Activated CD8-positive, alpha-beta T cell treated with anti-CD3 and anti-CD28 coated beads, Interleukin-2, amount 10 ng/mL, durations not matched to agents 7 days and 5 days (primary cell): Measurements from ENCODE around the gene RPS6KB1. TPM values are rescaled to one million over a fixed set of nuclear protein-coding genes. Genes with fewer than 3 reads are reported as not detected.
"Not testable (repeated sequence)": the region's sequence is repeated elsewhere in the genome, so short reads cannot be mapped to it uniquely, and the experiment has no call there.

ENCODE experiments used
- ATAC-seq: fragments of 150-1000 bp; cut with Tn5 transposase; one replicate; pipeline ENCODE4 v1.10.0; 2021; ENCODE audit warnings: moderate library complexity
- CTCF ChIA-PET: fragments of 350-600 bp; sonication (Branson Sonifier 250); formaldehyde crosslinking; loops from one replicate; lab custom pipeline; 2021; ENCODE audit warnings: antibody characterized with exemption; lab: Charles Lee
- POLR2A ChIA-PET: fragments of 350-600 bp; sonication (Branson Sonifier 250); formaldehyde crosslinking; loops from one replicate; lab custom pipeline; 2021; ENCODE audit warnings: antibody characterized with exemption; lab: Charles Lee
- DNase-seq: peaks from one replicate; pipeline ENCODE4 v3.0.0-alpha.2; 2020
- H3K27ac Mint-ChIP-seq: one replicate; pipeline ENCODE4 v1.8.0; 2021; ENCODE audit warnings: mild to moderate bottlenecking, mixed read lengths
- H3K27me3 Mint-ChIP-seq: one replicate; pipeline ENCODE4 v1.8.0; 2021; ENCODE audit warnings: low read depth, mixed read lengths
- H3K36me3 Mint-ChIP-seq: one replicate; pipeline ENCODE4 v1.8.0; 2021; ENCODE audit warnings: low read depth, mixed read lengths
- H3K4me1 Mint-ChIP-seq: one replicate; pipeline ENCODE4 v1.8.0; 2021; ENCODE audit warnings: low read depth, mixed read lengths
- H3K4me3 Mint-ChIP-seq: one replicate; pipeline ENCODE4 v1.8.0; 2021; ENCODE audit warnings: mild to moderate bottlenecking, mixed read lengths
- H3K9me3 Mint-ChIP-seq: one replicate; pipeline ENCODE4 v1.8.0; 2022; ENCODE audit warnings: mixed read lengths; ENCODE audit not compliant: insufficient read depth
- total RNA-seq, 2 experiments: library from RNA; stranded (reverse); gene quantifications; one replicate each; pipeline ENCODE4 v1.2.3, GENCODE V29; 2021

The RPS6KB1 gene
- total RNA-seq, 2 experiments from 2014 or later: 47.5 to 48.7 TPM

DNA sequence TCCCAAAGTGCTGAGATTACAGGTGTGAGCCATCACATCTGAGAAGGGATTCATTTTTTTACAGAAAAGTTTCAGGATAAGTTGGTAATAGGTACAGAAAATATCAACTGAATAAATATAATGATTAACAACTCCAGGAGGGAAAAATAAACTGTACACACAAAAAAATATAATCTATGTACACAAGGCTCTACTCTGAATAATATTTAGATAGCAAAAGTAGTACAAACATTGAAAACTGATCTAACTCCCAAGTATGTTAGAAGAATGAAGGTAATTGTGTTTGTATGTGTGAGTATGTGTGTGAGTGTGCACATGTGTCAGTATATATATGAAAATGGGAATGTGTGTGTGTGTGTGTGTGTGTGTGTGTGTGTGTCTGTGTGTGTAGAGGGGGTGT lies 20.6 kb upstream of the RPS6KB1 start:
- POLR2A ChIA-PET: interaction anchor here (0.7 kb wide), 1 partner anchor 208 kb away, joined by 3 read pairs; no protein-coding TSS in a partner anchor
- CTCF ChIA-PET: interaction anchor here (0.7 to 1.5 kb wide), 4 partner anchors 15 to 352 kb away, joined by 3 to 4 read pairs (median 3); no protein-coding TSS in a partner anchor

DNA sequence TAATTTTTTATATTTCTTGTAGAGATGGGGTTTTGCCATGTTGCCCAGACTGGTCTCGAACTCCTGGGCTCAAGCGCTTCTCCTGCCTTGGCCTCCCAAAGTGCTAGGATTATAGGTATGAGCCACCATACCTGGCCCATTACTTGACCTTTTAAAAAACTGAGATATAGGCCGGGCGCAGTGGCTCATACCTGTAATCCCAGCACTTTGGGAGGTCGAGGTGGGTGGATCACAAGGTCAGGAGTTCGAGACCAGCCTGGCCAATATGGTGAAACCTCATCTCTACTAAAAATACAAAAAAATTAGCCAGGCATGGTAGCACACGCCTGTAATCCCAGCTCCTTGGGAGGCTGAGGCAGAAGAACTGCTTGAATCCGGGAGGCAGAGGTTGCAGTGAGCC lies 19.5 kb upstream of the RPS6KB1 start:
- H3K4me3 Mint-ChIP-seq, POLR2A ChIA-PET, H3K4me1 Mint-ChIP-seq, H3K27me3 Mint-ChIP-seq, ATAC-seq, H3K9me3 Mint-ChIP-seq, DNase-seq, H3K27ac Mint-ChIP-seq: not testable (repeated sequence)
- CTCF ChIA-PET: interaction anchor here (1.3 to 1.5 kb wide), 3 partner anchors 14 to 41 kb away, joined by 3 to 4 read pairs (median 3); no protein-coding TSS in a partner anchor
- H3K36me3 Mint-ChIP-seq: peaks cover 24% of the 10 kb centered on the region

More for the DNA sequence above, 20.6 kb upstream of the RPS6KB1 start:
- ATAC-seq (no peak), DNase-seq (no peak)
- Mint-ChIP-seq H3K9me3 (no peaks in the 10 kb centered on the region), H3K4me3 (no peak overlapping the region), H3K4me1 (peaks cover 4% of the 10 kb centered on the region), H3K27ac (no peak overlapping the region), H3K27me3 (no peaks in the 10 kb centered on the region), H3K36me3 (peaks cover 20% of the 10 kb centered on the region)

DNA sequence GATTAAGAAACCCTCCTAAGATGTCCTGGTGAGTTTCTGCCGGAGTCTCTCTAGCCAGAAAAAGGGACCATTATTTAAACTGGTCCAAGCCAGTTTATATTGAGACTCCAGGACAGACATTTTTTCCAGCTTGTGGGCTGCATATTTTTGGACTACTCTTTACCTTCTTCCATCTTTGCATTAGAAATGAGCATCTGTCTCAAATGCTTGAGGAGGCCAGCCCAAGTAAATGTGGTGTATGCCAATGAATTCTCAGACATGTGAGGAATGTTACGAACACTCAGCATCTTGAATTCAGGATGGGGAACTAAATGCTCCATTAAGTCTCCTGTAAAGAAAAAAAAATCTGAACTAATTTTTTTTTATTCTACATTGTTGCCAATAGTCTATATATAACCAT lies 18.5 kb upstream of the RPS6KB1 start:
- Mint-ChIP-seq H3K9me3 (no peaks in the 10 kb centered on the region), H3K4me1 (no peaks in the 10 kb centered on the region), H3K27ac (peak overlapping the region; percentile 25), H3K27me3 (no peaks in the 10 kb centered on the region), H3K4me3 (no peak overlapping the region), H3K36me3 (peaks cover 23% of the 10 kb centered on the region)
- CTCF ChIA-PET: no interaction called here
- ATAC-seq (no peak), DNase-seq (no peak)
- POLR2A ChIA-PET: no interaction called here

DNA sequence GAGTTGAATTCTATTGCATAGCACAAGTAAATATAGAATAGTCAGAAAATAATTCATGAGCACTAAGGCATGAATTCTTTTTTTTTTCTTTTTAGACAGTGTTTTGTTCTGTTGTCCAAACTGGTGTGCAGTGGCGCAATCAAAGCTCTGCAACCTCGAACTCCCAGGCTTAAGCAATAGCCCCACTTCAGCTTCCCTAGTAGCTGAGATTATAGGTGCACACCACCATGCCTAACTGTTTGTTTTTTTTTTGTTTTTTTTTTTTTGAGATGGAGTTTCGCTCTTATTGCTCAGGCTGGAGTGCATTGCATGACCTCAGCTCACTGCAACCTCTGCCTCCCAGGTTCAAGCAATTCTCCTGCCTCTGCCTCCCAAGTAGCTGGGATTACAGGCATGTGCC lies 16.8 kb upstream of the RPS6KB1 start:
- CTCF ChIA-PET: interaction anchor here (0.8 kb wide), 1 partner anchor 130 kb away, joined by 3 read pairs; no protein-coding TSS in a partner anchor

DNA sequence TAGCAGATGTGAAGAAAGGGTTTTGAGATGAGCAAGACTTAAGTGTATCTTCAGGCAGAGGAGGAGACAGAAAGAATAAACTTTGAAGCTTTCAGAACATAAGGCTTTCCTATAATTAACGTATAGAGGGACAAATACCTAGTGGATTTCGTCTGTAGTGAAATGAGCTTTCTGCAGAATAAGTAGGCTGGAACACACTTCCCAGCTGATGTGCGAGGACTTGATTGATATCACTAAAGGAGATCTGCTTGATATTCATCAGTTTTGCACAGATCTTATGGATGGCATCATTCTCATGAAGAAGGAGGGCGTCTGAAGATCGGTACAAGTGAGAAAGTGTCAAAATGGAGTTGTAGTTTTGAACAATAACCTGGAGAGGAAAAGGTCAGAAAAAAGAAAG lies 15.0 kb upstream of the RPS6KB1 start:
- Mint-ChIP-seq H3K27me3 (no peaks in the 10 kb centered on the region), H3K9me3 (no peaks in the 10 kb centered on the region), H3K4me1 (no peaks in the 10 kb centered on the region), H3K36me3 (peaks cover 26% of the 10 kb centered on the region), H3K4me3 (no peak overlapping the region), H3K27ac (no peak overlapping the region)
- DNase-seq (no peak), ATAC-seq (no peak)
- CTCF ChIA-PET: interaction anchor here (1.0 kb wide), 1 partner anchor 25 kb away, joined by 3 read pairs; no protein-coding TSS in a partner anchor
- POLR2A ChIA-PET: no interaction called here

More for the DNA sequence above, 16.8 kb upstream of the RPS6KB1 start:
- no peaks in the 10 kb centered on the region for H3K9me3 Mint-ChIP-seq
- POLR2A ChIA-PET: no interaction called here
- H3K4me1 Mint-ChIP-seq: no peaks in the 10 kb centered on the region
- H3K27ac Mint-ChIP-seq: no peak overlapping the region
- H3K4me3 Mint-ChIP-seq: no peak overlapping the region
- no peak for DNase-seq
- peaks cover 28% of the 10 kb centered on the region for H3K36me3 Mint-ChIP-seq
- ATAC-seq: no peak
- no peaks in the 10 kb centered on the region for H3K27me3 Mint-ChIP-seq

DNA sequence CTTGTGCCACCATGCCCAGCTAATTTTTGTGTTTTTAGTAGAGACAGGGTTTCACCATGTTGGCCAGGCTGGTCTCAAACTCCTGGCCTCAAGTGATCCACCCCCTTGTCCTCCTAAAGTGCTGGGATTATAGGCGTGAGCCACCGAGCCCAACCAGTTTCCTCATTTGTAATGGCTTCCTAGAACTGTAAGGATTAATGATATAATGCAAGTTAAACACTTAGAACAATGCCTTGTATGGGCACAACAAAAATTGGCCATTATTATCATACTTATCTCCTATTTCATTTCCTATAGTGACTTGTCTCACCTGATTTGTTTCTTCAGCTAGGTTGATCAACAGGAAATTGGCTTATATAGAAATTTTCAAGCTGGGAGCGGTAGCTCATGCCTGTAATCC lies 14.3 kb upstream of the RPS6KB1 start:
- Mint-ChIP-seq H3K4me3 (no peak overlapping the region), H3K4me1 (no peaks in the 10 kb centered on the region), H3K36me3 (peaks cover 29% of the 10 kb centered on the region), H3K27ac (no peak overlapping the region), H3K9me3 (no peaks in the 10 kb centered on the region), H3K27me3 (no peaks in the 10 kb centered on the region)
- ATAC-seq (no peak), DNase-seq (no peak)
- CTCF ChIA-PET: no interaction called here
- POLR2A ChIA-PET: no interaction called here

DNA sequence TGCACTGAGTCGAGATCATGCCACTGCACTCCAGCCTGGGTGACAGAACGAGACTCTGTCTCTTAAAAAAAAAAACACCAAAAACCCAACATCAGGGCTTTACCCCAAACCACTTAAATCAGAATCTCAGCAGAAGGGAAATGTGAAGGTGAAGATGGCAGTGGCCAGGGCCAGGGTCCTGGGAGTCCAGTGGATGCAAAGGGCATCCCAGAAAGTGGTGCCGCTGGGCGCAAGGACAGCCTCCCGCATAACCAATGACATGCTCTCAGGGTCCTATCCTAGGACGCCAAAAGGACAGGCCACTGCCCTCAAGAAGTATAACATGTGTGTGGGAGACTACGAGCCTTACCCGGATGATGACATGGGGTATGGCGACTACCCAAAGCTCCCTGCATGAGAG lies 8.1 kb upstream of the RPS6KB1 start:
- CTCF ChIA-PET: no interaction called here
- no peak overlapping the region for H3K4me3 Mint-ChIP-seq
- no peak overlapping the region for H3K27ac Mint-ChIP-seq
- no peaks in the 10 kb centered on the region for H3K9me3 Mint-ChIP-seq
- ATAC-seq: no peak
- no peak for DNase-seq
- peaks cover 4% of the 10 kb centered on the region for H3K4me1 Mint-ChIP-seq
- POLR2A ChIA-PET: no interaction called here
- peaks cover 44% of the 10 kb centered on the region for H3K36me3 Mint-ChIP-seq
- no peaks in the 10 kb centered on the region for H3K27me3 Mint-ChIP-seq

DNA sequence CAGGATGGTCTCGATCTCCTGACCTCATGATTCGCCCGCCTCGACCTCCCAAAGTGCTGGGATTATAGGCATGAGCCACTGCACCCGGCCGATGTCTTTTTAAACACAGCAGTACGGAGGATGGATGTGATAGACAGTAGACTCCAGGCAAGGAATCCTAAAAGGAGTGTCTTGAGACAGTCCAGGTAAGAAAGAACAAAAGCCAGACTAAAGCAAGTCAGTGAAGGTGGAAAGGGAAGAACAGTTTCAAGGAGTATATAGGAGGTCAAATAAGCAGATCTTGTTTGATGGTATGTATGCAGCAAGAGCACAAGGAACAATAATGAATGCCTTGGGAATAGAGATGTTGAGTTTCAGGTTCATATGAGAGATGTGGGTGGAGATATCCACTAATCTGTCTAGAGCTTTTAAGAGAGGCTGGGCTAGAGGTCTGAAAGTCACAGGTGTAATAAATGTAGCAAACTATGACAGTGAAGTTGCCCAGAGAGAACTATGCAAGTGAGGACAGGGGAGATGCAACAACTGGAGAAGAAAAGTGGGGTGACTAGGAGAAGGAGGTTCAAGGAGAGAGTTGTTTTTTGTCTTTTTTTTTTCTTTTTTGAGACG lies 4.7 kb upstream of the RPS6KB1 start:
- no peak overlapping the region for H3K27ac Mint-ChIP-seq
- peaks cover 49% of the 10 kb centered on the region for H3K36me3 Mint-ChIP-seq
- ChIA-PET CTCF (interaction anchor here (1.0 to 1.2 kb wide), 2 partner anchors 15 to 31 kb away, joined by 3 read pairs; no protein-coding TSS in a partner anchor), POLR2A (no interaction called here)
- no peak overlapping the region for H3K4me3 Mint-ChIP-seq
- no peaks in the 10 kb centered on the region for H3K9me3 Mint-ChIP-seq
- DNase-seq: no peak
- ATAC-seq: no peak
- no peaks in the 10 kb centered on the region for H3K27me3 Mint-ChIP-seq
- H3K4me1 Mint-ChIP-seq: peaks cover 25% of the 10 kb centered on the region

DNA sequence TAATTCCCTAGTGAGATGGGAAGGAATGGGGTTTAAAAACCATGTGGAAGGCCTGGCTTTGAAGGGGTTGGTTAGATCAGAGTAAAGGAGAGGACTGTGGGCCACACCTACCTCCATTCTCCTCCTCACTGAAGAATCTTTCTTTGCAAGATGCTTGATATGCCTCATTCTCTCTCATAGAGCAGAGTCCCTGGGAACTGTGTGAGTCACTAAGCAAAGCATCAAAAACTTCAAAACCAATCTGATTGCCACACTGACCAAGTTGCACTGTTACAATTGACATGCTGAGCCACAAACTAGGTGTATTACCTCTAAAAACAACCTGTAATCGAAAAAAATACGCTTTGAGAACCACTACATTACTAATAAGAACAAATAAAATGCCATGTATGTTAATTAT lies 2.2 kb upstream of the RPS6KB1 start:
- CTCF ChIA-PET: interaction anchor here (0.9 to 4.3 kb wide), 4 partner anchors 10 to 156 kb away, joined by 3 to 21 read pairs (median 3); no protein-coding TSS in a partner anchor
- Mint-ChIP-seq H3K27ac (peak overlapping the region; percentile 48), H3K27me3 (no peaks in the 10 kb centered on the region), H3K36me3 (peaks cover 39% of the 10 kb centered on the region), H3K4me3 (peak overlapping the region; percentile 32), H3K9me3 (no peaks in the 10 kb centered on the region), H3K4me1 (peaks cover 39% of the 10 kb centered on the region)
- no peak for ATAC-seq
- no peak for DNase-seq
- POLR2A ChIA-PET: interaction anchor here (1.0 kb wide), 1 partner anchor 53 kb away, joined by 3 read pairs; no protein-coding TSS in a partner anchor

DNA sequence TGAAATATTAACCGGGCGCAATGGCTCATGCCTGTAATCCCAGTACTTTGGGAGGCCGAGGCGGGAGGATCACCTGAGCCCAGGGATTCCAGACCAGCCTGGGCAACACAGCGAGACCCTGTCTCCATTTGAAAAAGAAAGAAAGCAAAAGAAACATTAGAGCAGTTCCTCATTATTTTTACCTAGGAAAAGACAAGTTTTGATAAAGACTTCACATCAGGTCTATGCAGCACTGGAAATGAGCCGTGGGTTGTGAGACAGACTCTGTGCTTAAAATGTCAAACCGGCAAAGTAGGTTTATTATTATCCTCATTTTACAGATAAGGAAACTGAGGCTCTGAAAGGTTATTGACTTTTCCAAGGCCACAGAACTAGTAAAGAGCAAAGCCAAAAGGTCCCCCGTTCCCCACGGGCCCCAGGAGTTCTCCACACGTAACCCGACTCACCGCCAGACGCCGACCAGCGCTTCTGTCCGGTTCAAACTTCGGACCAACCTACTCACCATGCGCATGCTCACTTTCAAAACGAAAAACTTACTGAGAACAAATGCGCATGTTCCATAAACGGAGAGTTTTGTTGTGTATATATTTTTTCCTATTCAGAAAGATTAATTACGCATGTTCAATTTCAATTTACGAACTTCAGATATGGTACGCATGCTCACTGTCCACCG lies 534 bp upstream of the RPS6KB1 start:
- H3K4me1 Mint-ChIP-seq: peaks cover 45% of the 10 kb centered on the region
- DNase-seq: no peak

DNA sequence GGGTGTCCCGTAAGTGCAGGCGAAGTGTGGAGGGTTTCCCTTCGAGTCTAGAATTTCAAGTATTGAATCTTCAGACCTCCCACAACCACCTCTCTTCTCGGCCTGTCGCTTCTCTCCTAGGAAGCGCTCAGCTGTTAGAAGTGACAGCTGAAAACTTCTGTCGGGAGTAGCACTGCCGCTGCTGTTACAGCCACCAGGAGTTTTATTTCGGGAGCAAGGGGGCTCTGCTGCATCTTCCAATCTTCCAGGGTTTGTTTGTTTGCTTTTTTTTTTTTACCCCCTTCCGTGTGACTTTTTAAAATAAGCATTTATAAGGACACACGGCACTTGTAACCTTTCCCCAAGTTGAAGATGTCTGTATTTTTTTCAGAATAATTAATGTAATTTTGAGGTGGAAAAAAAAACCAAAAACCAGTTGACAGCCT lies 767 bp downstream of the RPS6KB1 start:
- CTCF ChIA-PET: interaction anchor here (1.0 to 4.3 kb wide), 7 partner anchors 12 to 186 kb away, joined by 3 to 21 read pairs (median 5); partner anchors contain the start of genes PTRH2 and VMP1
- Mint-ChIP-seq H3K27me3 (no peaks in the 10 kb centered on the region), H3K4me3 (peak overlapping the region; percentile 100), H3K36me3 (peaks cover 26% of the 10 kb centered on the region), H3K9me3 (no peaks in the 10 kb centered on the region), H3K27ac (peak overlapping the region; percentile 99), H3K4me1 (peaks cover 46% of the 10 kb centered on the region)
- no peak for DNase-seq
- POLR2A ChIA-PET: interaction anchor here (0.6 to 2.2 kb wide), 14 partner anchors 12 to 1886 kb away, joined by 3 to 11 read pairs (median 4); partner anchors contain the start of genes CLTC, PTRH2, RNFT1 and SRSF1
- no peak for ATAC-seq

More for the DNA sequence above, 534 bp upstream of the RPS6KB1 start:
- ChIA-PET POLR2A (interaction anchor here (0.6 to 2.2 kb wide), 9 partner anchors 23 to 273 kb away, joined by 3 to 11 read pairs (median 7); partner anchors contain the start of genes CLTC, PTRH2, RNFT1 and VMP1), CTCF (interaction anchor here (0.7 to 4.3 kb wide), 10 partner anchors 8 to 185 kb away, joined by 3 to 21 read pairs (median 4); partner anchors contain the start of genes PTRH2 and VMP1)
- no peaks in the 10 kb centered on the region for H3K9me3 Mint-ChIP-seq
- peak; percentile 43 for ATAC-seq
- no peaks in the 10 kb centered on the region for H3K27me3 Mint-ChIP-seq
- peak overlapping the region; percentile 100 for H3K4me3 Mint-ChIP-seq
- H3K36me3 Mint-ChIP-seq: peaks cover 31% of the 10 kb centered on the region
- peak overlapping the region; percentile 99 for H3K27ac Mint-ChIP-seq
